Neural progenitor cell (in vitro differentiated cells): ENCODE measurements around the gene DOCK4.

Source experiments
- CTCF ChIP-seq: fragments of 200-600 bp; sonication (generic); IDR thresholded peaks from 2 replicates; pipeline ENCODE4 v1.5.1; 2017; ENCODE audit warnings: antibody characterized with exemption, mild to moderate bottlenecking
- EZH2 ChIP-seq: fragments of 200-600 bp; sonication (generic); IDR thresholded peaks from 2 replicates; pipeline ENCODE4 v1.6.1; 2017; ENCODE audit warnings: antibody characterized with exemption, mild to moderate bottlenecking, moderate library complexity
- EZH2phosphoT487 ChIP-seq: fragments of 200-600 bp; sonication (generic); IDR thresholded peaks from 2 replicates; pipeline ENCODE4 v1.6.1; 2017; ENCODE audit warnings: antibody characterized with exemption

GRCh38 chr7:111865430-111865829 lies 340.8 kb downstream of the DOCK4 start:
- TF ChIP-seq EZH2phosphoT487: no peak
- no peak for TF ChIP-seq CTCF
- TF ChIP-seq EZH2: no peak
